Subcutaneous abdominal adipose tissue (tissue), 5 donors: ENCODE results near the gene CAPZB.
A peak's percentile ranks its signal among the peaks of the same experiment; 100 is the strongest.

ENCODE experiments used
- H3K27ac ChIP-seq: one replicate; pipeline ENCODE4 v1.7.0; 2013; ENCODE audit warnings: low read depth, mild to moderate bottlenecking, inconsistent platforms, low read length, moderate library complexity
- H3K27me3 ChIP-seq, 5 donors: one replicate each; pipeline ENCODE4 v1.7.0; 2013; ENCODE audit warnings: low read length in 5 of 5, inconsistent platforms in 1 of 5; ENCODE audit not compliant: control insufficient read depth in 5 of 5, insufficient read depth in 4 of 5
- H3K36me3 ChIP-seq, 5 donors: one replicate each; pipeline ENCODE4 v1.7.0; 2013; ENCODE audit warnings: low read length in 5 of 5; ENCODE audit not compliant: control insufficient read depth in 5 of 5, insufficient read depth in 5 of 5
- H3K4me1 ChIP-seq, 5 donors: one replicate each; pipeline ENCODE4 v1.7.0; 2013; ENCODE audit warnings: low read length in 5 of 5, mild to moderate bottlenecking in 3 of 5, moderate library complexity in 1 of 5; ENCODE audit not compliant: control insufficient read depth in 5 of 5, insufficient read depth in 5 of 5
- H3K4me3 ChIP-seq, 5 donors: one replicate each; pipeline ENCODE4 v1.7.0; 2013; ENCODE audit warnings: low read length in 5 of 5, low read depth in 1 of 5
- H3K9ac ChIP-seq, 5 donors: one replicate each; pipeline ENCODE4 v1.7.0; 2013; ENCODE audit warnings: low read length in 5 of 5, mild to moderate bottlenecking in 4 of 5, moderate library complexity in 3 of 5
- H3K9me3 ChIP-seq, 5 donors: one replicate each; pipeline ENCODE4 v1.7.0; 2013; ENCODE audit warnings: low read length in 5 of 5; ENCODE audit not compliant: control insufficient read depth in 5 of 5
- donor health status: healthy.
- donor health status: healthy.
- donor health status: healthy.
- donor health status: healthy.
- donor health status: healthy.

Gene CAPZB

DNA sequence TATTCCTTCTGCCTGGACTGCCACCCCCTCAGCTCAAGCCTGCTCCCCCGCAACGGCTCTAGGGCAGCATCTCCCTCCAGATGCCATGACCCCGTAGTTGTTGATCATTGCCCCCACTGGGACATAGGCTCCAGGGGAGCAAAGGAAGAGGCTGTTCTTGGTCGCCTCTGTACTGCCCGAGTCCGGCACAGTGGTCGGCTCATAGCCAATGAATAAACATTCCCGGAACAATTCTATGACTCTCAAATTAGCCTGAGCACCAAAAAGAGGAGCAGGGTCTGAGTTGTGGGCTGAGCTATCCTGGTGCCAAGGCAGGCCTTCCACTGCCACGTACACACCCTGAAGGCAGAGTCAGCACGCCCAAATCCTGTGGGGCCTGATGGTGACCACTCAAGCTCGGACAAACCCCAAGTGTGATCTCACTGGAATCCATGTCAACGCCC, 33.1 kb downstream of the CAPZB start:
- Histone ChIP-seq H3K4me3 (peak overlapping the region in 1 of 5 donors; percentile 41), H3K9me3 (no peaks in the 10 kb centered on the region), H3K27me3 (no peaks in the 10 kb centered on the region), H3K27ac (peak overlapping the region; percentile 27), H3K36me3 (peaks cover 0 to 4% (median 0%) of the 10 kb centered on the region in 5 donors), H3K4me1 (peaks cover 17 to 99% (median 85%) of the 10 kb centered on the region in 5 donors), H3K9ac (peak overlapping the region in 1 of 5 donors; percentile 6)

DNA sequence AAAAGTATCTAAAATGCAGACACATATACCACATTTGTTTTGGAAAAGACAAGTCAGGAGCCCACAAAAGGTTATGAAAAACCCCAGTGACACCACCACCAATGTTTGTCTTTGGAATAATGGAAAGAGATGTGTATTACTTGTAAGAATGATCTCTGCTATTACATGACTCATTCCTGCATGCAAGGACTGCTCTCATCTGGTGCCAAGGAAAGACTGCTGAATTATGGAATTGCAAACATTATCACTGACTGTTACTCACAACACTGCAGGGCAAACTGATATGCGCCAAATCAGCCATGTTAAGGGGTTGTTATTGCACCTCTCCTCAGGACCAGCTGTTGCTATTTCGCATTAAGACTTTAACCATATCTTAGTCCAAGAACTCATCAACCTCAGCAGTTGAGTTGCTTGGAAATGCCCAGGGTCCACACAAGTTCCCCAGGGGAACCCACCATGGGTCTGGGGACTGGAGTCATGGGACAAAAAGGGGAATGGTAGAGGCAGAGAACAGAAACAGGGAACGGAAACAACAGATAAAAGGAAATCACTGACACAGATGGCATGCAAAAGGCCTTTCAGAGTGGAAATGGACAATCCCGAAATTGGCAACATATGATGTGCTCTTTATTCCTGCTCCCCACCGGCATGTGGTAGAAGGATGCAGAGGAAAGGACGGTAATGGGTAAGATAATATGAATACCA, 34.4 kb downstream of the CAPZB start:
- Histone ChIP-seq H3K4me1 (peaks cover 16 to 92% (median 83%) of the 10 kb centered on the region in 5 donors), H3K4me3 (peak overlapping the region in 1 of 5 donors; percentile 21), H3K36me3 (peaks cover 0 to 4% (median 0%) of the 10 kb centered on the region in 5 donors), H3K9me3 (no peaks in the 10 kb centered on the region), H3K27ac (peak overlapping the region; percentile 74), H3K9ac (peak overlapping the region in 2 of 5 donors; percentile 10 to 21), H3K27me3 (no peaks in the 10 kb centered on the region)

DNA sequence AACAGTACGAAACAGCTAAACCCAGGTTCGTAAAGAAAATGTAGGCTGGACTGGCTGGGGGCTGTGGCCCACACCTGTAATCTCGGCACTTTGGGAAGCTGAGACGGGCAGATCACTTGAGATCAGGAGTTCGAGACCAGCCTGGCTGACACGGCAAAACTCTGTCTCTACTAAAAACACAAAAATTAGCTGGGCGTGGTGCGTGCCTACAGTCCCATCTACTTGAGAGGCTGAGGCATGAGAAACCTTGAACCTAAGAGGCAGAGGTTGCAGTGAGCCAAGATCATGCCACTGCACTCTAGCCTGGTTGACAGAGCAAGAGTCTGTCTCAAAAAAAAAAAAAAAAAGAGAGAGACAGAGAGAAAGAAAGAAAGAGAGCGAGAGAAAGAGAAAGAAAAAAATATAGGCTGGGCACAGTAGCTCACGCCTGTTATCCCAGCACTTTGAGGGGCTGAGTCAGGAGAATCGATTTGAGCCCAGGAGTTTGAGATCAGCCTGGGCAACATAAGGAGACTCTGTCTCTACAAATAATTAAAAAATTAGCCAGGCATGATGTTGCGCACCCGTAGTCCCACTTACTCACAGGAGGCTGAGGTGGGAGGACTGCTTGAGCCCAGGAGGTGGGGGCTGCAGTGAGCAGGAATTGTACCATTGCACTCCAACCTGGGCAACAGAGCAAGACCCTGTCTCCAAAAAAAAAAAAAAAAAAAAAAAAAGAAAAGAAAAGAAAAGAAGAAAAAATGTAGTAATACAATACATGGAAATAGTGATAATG, 35.7 kb downstream of the CAPZB start:
- Histone ChIP-seq H3K9me3 (no peaks in the 10 kb centered on the region), H3K9ac (peak overlapping the region in 1 of 5 donors; percentile 35), H3K4me1 (peaks cover 13 to 87% (median 77%) of the 10 kb centered on the region in 5 donors), H3K27ac (peak overlapping the region; percentile 74), H3K36me3 (peaks cover 0 to 4% (median 0%) of the 10 kb centered on the region in 5 donors), H3K4me3 (no peak overlapping the region), H3K27me3 (no peaks in the 10 kb centered on the region)

DNA sequence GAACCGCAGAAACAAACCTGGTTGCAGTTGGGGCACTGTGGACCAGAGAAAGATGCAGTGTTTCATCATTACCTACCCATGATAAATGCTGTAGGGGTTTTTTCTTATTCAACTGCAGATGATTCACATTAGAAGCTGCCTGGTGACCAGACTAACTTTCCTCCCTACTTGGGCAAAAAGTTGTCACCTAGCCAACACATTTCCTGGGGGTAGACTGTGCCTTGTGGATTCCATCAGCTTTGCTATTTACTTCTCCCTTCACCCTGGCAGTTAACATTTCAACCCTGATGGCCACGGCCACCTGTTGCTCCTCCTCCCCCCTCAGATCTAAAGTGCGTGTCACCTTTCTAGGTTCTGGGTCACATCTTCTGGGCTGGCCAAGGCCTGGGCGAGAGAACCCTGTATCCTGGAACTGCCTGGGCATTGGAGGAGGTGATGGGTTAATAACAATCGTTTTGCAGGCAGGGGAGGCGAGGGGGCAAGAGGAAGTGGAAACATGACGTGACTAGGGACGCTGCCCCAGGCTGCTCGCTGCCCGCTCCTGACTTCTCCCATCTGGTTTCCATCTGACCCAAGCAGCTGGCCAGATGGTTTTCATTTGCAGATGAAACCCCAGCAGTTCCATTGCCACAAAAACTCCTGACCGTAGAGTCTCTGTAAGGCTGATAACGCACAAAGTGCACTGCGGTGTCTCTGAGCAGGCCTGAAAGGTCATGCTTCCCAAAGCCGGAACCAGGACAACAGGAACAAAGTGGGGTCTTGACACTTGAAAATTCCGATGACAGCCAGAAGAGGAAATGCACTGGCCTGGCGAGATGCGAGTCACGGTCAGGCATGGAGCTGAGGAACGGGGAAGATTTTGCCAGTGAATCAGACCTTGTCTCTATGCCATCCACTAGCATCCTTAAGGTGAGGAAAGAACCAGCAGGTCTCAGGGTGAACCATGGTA, 36.6 kb downstream of the CAPZB start:
- Histone ChIP-seq H3K4me3 (peak overlapping the region in 2 of 5 donors; percentile 7 to 11), H3K9me3 (no peaks in the 10 kb centered on the region), H3K9ac (peak overlapping the region in 2 of 5 donors; percentile 9 to 35), H3K36me3 (peaks cover 0 to 4% (median 0%) of the 10 kb centered on the region in 5 donors), H3K4me1 (peaks cover 13 to 78% (median 68%) of the 10 kb centered on the region in 5 donors), H3K27ac (peak overlapping the region; percentile 74), H3K27me3 (no peaks in the 10 kb centered on the region)

DNA sequence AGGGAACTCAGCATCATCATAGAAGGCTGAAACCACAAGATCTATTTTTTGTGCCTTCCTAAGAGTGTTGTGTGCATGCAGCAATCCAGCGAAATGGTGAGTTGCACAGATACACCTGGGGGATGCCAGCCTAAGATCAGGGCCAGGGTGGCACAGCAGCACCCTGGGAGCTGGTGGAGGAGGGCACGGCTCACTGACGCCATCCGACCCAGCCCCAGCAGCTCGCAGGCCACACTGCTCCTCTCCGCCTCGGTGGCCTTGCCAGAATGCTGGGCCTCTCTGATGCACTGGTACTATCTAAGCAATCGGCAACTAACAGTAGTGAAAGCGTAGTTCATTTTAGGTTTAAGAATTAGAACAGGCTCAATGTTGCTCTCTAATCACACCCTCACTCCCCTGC, 37.8 kb downstream of the CAPZB start:
- peak overlapping the region; percentile 74 for H3K27ac ChIP-seq
- no peak overlapping the region for H3K9ac ChIP-seq
- no peak overlapping the region for H3K4me3 ChIP-seq
- H3K27me3 ChIP-seq = no peaks in the 10 kb centered on the region
- no peaks in the 10 kb centered on the region for H3K9me3 ChIP-seq
- peaks cover 13 to 69% (median 63%) of the 10 kb centered on the region in 5 donors for H3K4me1 ChIP-seq
- H3K36me3 ChIP-seq = peaks cover 0 to 4% (median 0%) of the 10 kb centered on the region in 5 donors

DNA sequence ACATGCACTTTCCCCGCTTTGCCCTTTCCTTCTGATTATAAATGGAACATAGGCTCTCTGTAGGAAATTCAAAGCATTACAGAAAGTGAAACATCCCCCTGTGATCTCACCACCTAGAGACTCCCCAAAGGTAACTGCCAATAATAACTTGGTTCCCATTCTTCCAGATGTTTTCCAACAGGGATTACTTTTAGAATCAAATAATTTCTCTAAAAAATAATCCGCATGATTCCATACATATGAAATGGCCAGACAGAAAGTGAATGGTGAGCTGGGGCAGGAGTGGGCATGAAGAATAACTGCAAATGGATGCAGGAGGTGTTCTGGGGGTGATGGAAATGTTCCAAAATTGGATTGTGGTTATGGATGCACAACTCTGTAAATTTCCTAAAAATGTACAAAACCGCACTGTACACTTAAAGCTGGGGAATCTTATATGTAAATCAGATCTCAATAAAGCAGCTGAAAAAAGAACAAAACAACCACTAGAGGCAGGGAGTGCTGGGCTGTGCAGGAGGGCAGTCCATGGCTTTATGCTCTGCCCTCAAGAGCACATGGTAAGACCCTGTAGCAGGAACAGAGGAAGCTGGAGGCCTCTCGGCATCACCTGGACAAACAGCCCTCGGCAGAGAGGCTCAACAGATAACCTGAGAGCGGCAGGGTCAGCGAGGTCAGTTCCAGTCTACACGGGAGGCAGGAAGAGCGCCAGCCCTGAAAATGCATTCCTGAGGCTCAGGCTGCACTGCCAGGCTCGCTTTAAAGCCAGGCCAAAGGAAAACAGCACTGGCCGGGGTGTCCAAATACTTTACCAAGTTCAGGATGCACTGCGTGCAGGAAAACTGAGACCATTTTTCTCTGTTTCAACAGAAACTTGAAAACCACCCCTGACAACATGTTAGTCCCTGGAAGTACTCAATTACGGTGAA, 39.7 kb downstream of the CAPZB start:
- Histone ChIP-seq H3K9me3 (no peaks in the 10 kb centered on the region), H3K27ac (peak overlapping the region; percentile 47), H3K27me3 (no peaks in the 10 kb centered on the region), H3K36me3 (peaks cover 0 to 4% (median 0%) of the 10 kb centered on the region in 5 donors), H3K9ac (peak overlapping the region in 1 of 5 donors; percentile 8), H3K4me1 (peaks cover 8 to 62% (median 52%) of the 10 kb centered on the region in 5 donors), H3K4me3 (no peak overlapping the region)

DNA sequence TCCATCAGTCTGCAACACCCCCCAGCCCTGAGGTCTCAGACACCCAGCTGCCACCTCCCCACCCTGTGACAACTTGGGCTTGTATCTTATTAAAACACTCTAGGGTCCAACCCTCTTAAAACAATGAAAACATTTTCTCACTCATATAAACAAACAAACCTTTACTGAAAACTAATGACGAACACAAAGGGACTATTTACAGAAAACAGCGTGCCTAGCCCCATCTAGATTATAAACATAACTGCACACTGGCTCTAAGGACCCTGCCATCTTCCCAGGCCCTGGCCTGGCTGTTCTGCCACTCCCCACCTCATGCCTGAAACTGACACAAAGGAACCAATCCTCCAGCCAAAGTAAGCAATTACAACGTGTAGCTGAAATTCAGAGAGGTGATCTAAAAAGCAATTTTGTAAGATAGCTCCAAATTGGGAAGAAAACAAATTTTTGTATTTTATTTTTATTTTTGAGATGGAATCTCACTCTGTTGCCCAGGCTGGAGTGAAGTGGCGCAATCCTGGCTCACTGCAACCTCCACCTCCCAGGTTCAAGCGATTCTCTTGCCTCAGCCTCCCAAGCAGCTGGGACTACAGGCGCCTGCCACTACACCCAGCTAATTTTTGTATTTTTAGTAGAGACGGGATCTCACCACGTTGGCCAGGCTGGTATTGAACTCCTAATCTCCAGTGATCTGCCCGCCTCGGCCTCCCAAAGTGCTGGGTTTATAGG, 40.9 kb downstream of the CAPZB start:
- Histone ChIP-seq H3K36me3 (peaks cover 0 to 4% (median 0%) of the 10 kb centered on the region in 5 donors), H3K9me3 (no peaks in the 10 kb centered on the region), H3K4me3 (no peak overlapping the region), H3K9ac (peak overlapping the region in 2 of 5 donors; percentile 5 to 30), H3K27me3 (no peaks in the 10 kb centered on the region), H3K27ac (no peak overlapping the region), H3K4me1 (peaks cover 13 to 61% (median 52%) of the 10 kb centered on the region in 5 donors)

DNA sequence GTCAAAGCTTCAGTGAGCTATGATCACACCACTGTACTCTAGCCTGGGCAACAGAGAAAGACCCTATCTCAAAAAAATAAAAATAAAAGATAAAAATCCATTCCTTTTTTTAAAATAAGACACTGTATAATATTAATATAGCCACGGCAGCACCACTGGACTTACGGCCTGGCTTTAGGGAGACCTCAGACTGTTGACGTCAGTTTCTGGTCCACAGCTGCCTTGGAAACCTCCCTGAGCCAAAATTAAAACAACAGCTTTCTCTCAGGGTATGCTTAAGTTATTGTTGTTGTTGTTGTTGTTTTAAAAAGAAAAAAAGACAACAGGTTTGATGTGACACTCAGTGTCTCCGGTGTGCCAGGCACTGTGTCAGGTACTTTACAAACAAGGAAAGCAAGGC, 42.0 kb downstream of the CAPZB start:
- H3K4me1 ChIP-seq = peaks cover 10 to 61% (median 53%) of the 10 kb centered on the region in 5 donors
- no peak overlapping the region for H3K4me3 ChIP-seq
- H3K9ac ChIP-seq = no peak overlapping the region

More for the DNA sequence above, 42.0 kb downstream of the CAPZB start:
- Histone ChIP-seq H3K27me3 (no peaks in the 10 kb centered on the region), H3K36me3 (peaks cover 0 to 4% (median 0%) of the 10 kb centered on the region in 5 donors), H3K9me3 (no peaks in the 10 kb centered on the region), H3K27ac (no peak overlapping the region)
